Upper lobe of left lung (tissue), 4 donors: ENCODE results near the gene ATG9B.

Experiments used
- CTCF ChIP-seq, 6 experiments: fragments of 450-650 bp in 4 of 6; fragments of 200-600 bp in 2 of 6; sonication (generic) in 2 of 6; IDR thresholded peaks; one replicate each; pipeline ENCODE4 v1.5.1; 2016 to 2019; ENCODE audit warnings: antibody characterized with exemption in 6 of 6
- EP300 ChIP-seq, 4 donors: sonication (generic); formaldehyde crosslinking; IDR thresholded peaks; one replicate each; pipeline ENCODE4 v1.5.1; 2017; ENCODE audit warnings: antibody characterized with exemption in 4 of 4, control low read depth in 2 of 4
- POLR2A ChIP-seq, 4 donors: fragments of 450-650 bp; IDR thresholded peaks; one replicate each; pipeline ENCODE4 v1.5.1; 2016 to 2017; ENCODE audit warnings: antibody characterized with exemption in 4 of 4, mild to moderate bottlenecking in 2 of 4
- POLR2AphosphoS5 ChIP-seq, 2 donors: sonication (generic); formaldehyde crosslinking; IDR thresholded peaks; one replicate each; pipeline ENCODE4 v1.5.1; 2017; ENCODE audit warnings: antibody characterized with exemption in 2 of 2

GRCh38 chr7:151033864-151034249 is 9.6 kb upstream of the ATG9B start:
- TF ChIP-seq CTCF (IDR thresholded peaks at IDR 0.05) = no peak
- TF ChIP-seq POLR2A (IDR thresholded peaks at IDR 0.05) = no peak
- TF ChIP-seq EP300 (IDR thresholded peaks at IDR 0.05) = no peak
- no peak for TF ChIP-seq POLR2AphosphoS5 (IDR thresholded peaks at IDR 0.05)
